B cell (primary cell): ENCODE measurements around the gene C1QTNF7. TPM values are rescaled to one million over a fixed set of nuclear protein-coding genes. Genes with fewer than 3 reads are reported as not detected.

Experiments
- ATAC-seq: fragments of 200-7000 bp; cut with Tn5 transposase; one replicate; pipeline ENCODE4 v1.10.0; 2021; ENCODE audit warnings: low read depth, mild to moderate bottlenecking, moderate number of reproducible peaks, moderate library complexity
- CTCF ChIA-PET: fragments of 350-600 bp; sonication (Branson Sonifier 250); formaldehyde crosslinking; loops from one replicate; lab custom pipeline; 2021; ENCODE audit warnings: antibody characterized with exemption, inconsistent platforms; lab: Charles Lee
- POLR2A ChIA-PET: fragments of 350-600 bp; sonication (Branson Sonifier 250); formaldehyde crosslinking; loops from one replicate; lab custom pipeline; 2021; ENCODE audit warnings: antibody characterized with exemption; lab: Charles Lee
- DNase-seq: peaks from one replicate; pipeline ENCODE4 v3.0.0; 2013
- H2AFZ ChIP-seq: 2 replicates; pipeline ENCODE4 v1.6.1; 2012; ENCODE audit warnings: mild to moderate bottlenecking, low read depth, low read length; ENCODE audit not compliant: insufficient read depth, poor library complexity, severe bottlenecking
- H3K27ac ChIP-seq, 2 donors: 1 replicate in 1 of 2; 2 replicates in 1 of 2; pipeline ENCODE4 v1.5.1; 2012 to 2013; ENCODE audit warnings: low read length in 2 of 2, mild to moderate bottlenecking in 2 of 2, moderate library complexity in 1 of 2
- H3K27me3 ChIP-seq, 4 experiments: fragments of 200-600 bp in 1 of 4; sonication (generic) in 1 of 4; replicated peaks in 1 of 4; 1 replicate in 2 of 4; 2 replicates in 2 of 4; pipeline versions ENCODE4 v1.6.1 to v1.7.0; 2013 to 2016; ENCODE audit warnings: low read length in 3 of 4, mild to moderate bottlenecking in 2 of 4, mixed read lengths in 1 of 4, moderate library complexity in 1 of 4; ENCODE audit not compliant: insufficient read depth in 4 of 4, control insufficient read depth in 3 of 4; ENCODE audit errors: control extremely low read depth in 1 of 4
- H3K36me3 ChIP-seq, 2 experiments: replicated peaks in 1 of 2; 1 replicate in 1 of 2; 2 replicates in 1 of 2; pipeline versions ENCODE4 v1.6.1 to v1.7.1; 2013; ENCODE audit warnings: low read length in 1 of 2; ENCODE audit not compliant: insufficient read depth in 2 of 2, control insufficient read depth in 1 of 2; ENCODE audit errors: control extremely low read depth in 1 of 2, extremely low read depth in 1 of 2
- H3K4me1 ChIP-seq, 2 donors: fragments of 200-600 bp in 1 of 2; sonication (generic) in 1 of 2; 1 replicate in 1 of 2; 2 replicates in 1 of 2; pipeline versions ENCODE4 v1.5.1 to v1.6.1; 2013 to 2017; ENCODE audit warnings: low read length in 2 of 2; ENCODE audit not compliant: control insufficient read depth in 2 of 2, insufficient read depth in 2 of 2
- H3K4me2 ChIP-seq: replicated peaks from 2 replicates; pipeline ENCODE3; 2012; ENCODE audit warnings: mild to moderate bottlenecking, low read depth, low read length; ENCODE audit not compliant: poor library complexity, severe bottlenecking
- H3K4me3 ChIP-seq, 5 experiments: fragments of 200-600 bp in 1 of 5; sonication (generic) in 1 of 5; 1 replicate in 3 of 5; 2 replicates in 2 of 5; pipeline versions ENCODE4 v1.5.1 to v1.7.0; 2011 to 2016; ENCODE audit warnings: low read length in 4 of 5, mild to moderate bottlenecking in 4 of 5, low read depth in 2 of 5, control low read depth in 1 of 5, moderate library complexity in 1 of 5; ENCODE audit not compliant: insufficient read depth in 1 of 5; ENCODE audit errors: control extremely low read depth in 1 of 5, extremely low read depth in 1 of 5
- H3K79me2 ChIP-seq: fragments of 200-600 bp; sonication (generic); one replicate; pipeline ENCODE4 v1.6.0; 2016; ENCODE audit warnings: low read length; ENCODE audit not compliant: control insufficient read depth, insufficient read depth
- H3K9ac ChIP-seq: fragments of 200-600 bp; sonication (generic); 2 replicates; pipeline ENCODE4 v1.6.1; 2017; ENCODE audit warnings: mild to moderate bottlenecking, low read length, moderate library complexity
- H3K9me3 ChIP-seq, 3 donors: one replicate each; pipeline versions ENCODE4 v1.6.1 to v1.7.1; 2013; ENCODE audit warnings: low read length in 2 of 3; ENCODE audit not compliant: control insufficient read depth in 2 of 3, insufficient read depth in 1 of 3; ENCODE audit errors: control extremely low read depth in 1 of 3
- H4K20me1 ChIP-seq: 2 replicates; pipeline ENCODE4 v1.6.0; 2012; ENCODE audit warnings: mild to moderate bottlenecking, low read length; ENCODE audit not compliant: insufficient read depth, control insufficient read depth, poor library complexity, severe bottlenecking
- H3K27ac Mint-ChIP-seq: one replicate; pipeline ENCODE4 v1.8.0; 2021; ENCODE audit warnings: mixed read lengths
- H3K27me3 Mint-ChIP-seq: one replicate; pipeline ENCODE4 v1.8.0; 2021; ENCODE audit warnings: mixed read lengths
- H3K4me1 Mint-ChIP-seq: one replicate; pipeline ENCODE4 v1.8.0; 2021; ENCODE audit warnings: mixed read lengths
- H3K4me3 Mint-ChIP-seq: one replicate; pipeline ENCODE4 v1.8.0; 2021; ENCODE audit warnings: mixed read lengths
- H3K9me3 Mint-ChIP-seq: one replicate; pipeline ENCODE4 v1.8.0; 2022; ENCODE audit warnings: mixed read lengths; ENCODE audit not compliant: insufficient read depth
- CTCF ChIP-seq: fragments of 200-600 bp; IDR thresholded peaks from one replicate; pipeline ENCODE4 v1.8.0; 2022; ENCODE audit warnings: antibody characterized with exemption, mild to moderate bottlenecking
- EZH2 ChIP-seq: IDR thresholded peaks from 2 replicates; pipeline ENCODE4 v1.6.1; 2012; ENCODE audit warnings: borderline replicate concordance, low read depth, mild to moderate bottlenecking, moderate library complexity, low read length; ENCODE audit not compliant: insufficient read depth, poor library complexity, severe bottlenecking
- WGBS: methylation state at CpG from one replicate; pipeline ENCODE4 v1.1.5; 2013; ENCODE audit warnings: missing lambda C conversion rate; ENCODE audit not compliant: insufficient coverage; 5-methylcytosine and 5-hydroxymethylcytosine counted together
- intact Hi-C: fragments of 100-400 bp; cut with micrococcal nuclease; formaldehyde crosslinking; loops from one replicate; pipeline ENCODE4 v1.10.0; 2022
- polyA plus RNA-seq: library from polyadenylated mRNA; depleted of rRNA; stranded (reverse); fragments of >200 nt; gene quantifications from 2 replicates; pipeline ENCODE4 v1.2.3, GENCODE V29; 2012
- total RNA-seq, 2 donors: library from RNA; stranded (reverse); fragments of 120-200 nt in 1 of 2; gene quantifications; 1 replicate in 1 of 2; 2 replicates in 1 of 2; pipeline versions ENCODE4 v1.2.3 to v1.2.4, GENCODE V29; 2013 to 2022

Gene C1QTNF7
- total and polyA plus RNA-seq, 2 donors (not counting 1 experiment from before 2014, with no cell fraction given), result not detected

DNA sequence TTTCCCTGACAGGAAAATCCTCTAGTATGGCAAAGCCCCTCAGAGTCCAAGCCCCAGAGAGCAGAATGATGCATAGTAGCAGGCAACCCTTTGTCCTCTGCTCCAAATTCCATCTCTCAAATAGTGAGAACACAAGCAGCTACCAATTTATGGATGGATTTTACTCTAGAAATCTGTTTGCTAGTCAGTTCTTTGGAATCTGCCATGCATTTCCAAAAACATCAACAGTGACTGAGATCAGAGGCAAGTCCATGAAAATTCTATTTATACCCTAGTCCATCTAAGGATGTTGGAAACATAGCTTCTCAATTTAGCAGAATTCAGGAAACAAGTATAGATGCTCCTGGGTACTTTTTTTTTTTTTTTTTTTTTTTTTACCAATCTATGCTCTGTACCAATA, 31.9 kb downstream of the C1QTNF7 start:
- H3K9ac ChIP-seq, result no peak overlapping the region
- CTCF ChIA-PET, result interaction anchor here (0.6 to 5.0 kb wide), 6 partner anchors 10 to 1805 kb away, joined by 3 to 78 read pairs (median 4); partner anchors contain the start of gene CC2D2A
- no peak overlapping the region for H3K4me2 ChIP-seq
- no peak overlapping the region for H3K4me3 Mint-ChIP-seq
- no peaks in the 10 kb centered on the region for H3K9me3 Mint-ChIP-seq
- ATAC-seq (no peak), DNase-seq (no peak)
- peaks cover 13% of the 10 kb centered on the region for H3K27me3 Mint-ChIP-seq
- TF ChIP-seq EZH2 (no peak), CTCF (no peak)
- H3K4me1 ChIP-seq, result peaks cover 14 to 16% of the 10 kb centered on the region in 2 donors
- no peaks in the 10 kb centered on the region for H4K20me1 ChIP-seq
- POLR2A ChIA-PET, result no interaction called here
- no peak overlapping the region for H3K27ac Mint-ChIP-seq
- intact Hi-C loops, result loop anchor here (5.0 kb wide), 2 partner anchors 47 to 193 kb away; no protein-coding TSS in a partner anchor
- H3K4me3 ChIP-seq, result no peak overlapping the region
- H3K4me1 Mint-ChIP-seq, result peaks cover 19% of the 10 kb centered on the region
- no peaks in the 10 kb centered on the region for H3K79me2 ChIP-seq
- H3K36me3 ChIP-seq, result no peaks in the 10 kb centered on the region
- H3K27me3 ChIP-seq, result no peaks in the 10 kb centered on the region
- no peak overlapping the region for H2AFZ ChIP-seq
- H3K27ac ChIP-seq, result no peak overlapping the region
- no peaks in the 10 kb centered on the region for H3K9me3 ChIP-seq

DNA sequence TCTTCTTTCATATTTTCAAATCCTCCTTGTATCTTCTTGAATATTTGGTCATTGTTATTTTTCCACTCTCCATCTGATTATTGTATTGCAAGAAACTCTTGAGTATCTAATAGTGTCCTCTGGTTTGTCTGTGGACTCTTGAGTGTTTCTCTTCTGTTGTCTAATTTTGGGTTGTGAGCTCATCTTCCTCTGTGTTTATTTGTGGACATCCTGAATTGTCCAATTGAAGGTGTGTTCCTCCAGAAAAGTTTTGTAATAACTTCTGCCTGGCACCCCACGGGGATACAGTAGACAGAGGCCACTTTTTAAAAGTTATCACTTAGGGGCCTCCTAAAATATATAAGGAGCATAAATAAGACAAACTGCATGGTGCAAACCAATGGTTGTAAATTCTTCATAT, 38.8 kb downstream of the C1QTNF7 start:
- TF ChIP-seq EZH2 (no peak), CTCF (no peak)
- Histone ChIP-seq H3K4me1 (peaks cover 10 to 11% of the 10 kb centered on the region in 2 donors), H3K4me3 (no peak overlapping the region), H3K4me2 (no peak overlapping the region), H3K36me3 (no peaks in the 10 kb centered on the region), H3K9me3 (no peaks in the 10 kb centered on the region), H4K20me1 (no peaks in the 10 kb centered on the region), H2AFZ (no peak overlapping the region), H3K9ac (no peak overlapping the region), H3K79me2 (no peaks in the 10 kb centered on the region), H3K27ac (no peak overlapping the region), H3K27me3 (peaks cover 0 to 9% (median 2%) of the 10 kb centered on the region in 4 experiments)
- H3K4me1 Mint-ChIP-seq, result peaks cover 9% of the 10 kb centered on the region
- intact Hi-C loops, result no loop called here
- ATAC-seq (no peak), DNase-seq (no peak)
- no peak overlapping the region for H3K27ac Mint-ChIP-seq
- H3K4me3 Mint-ChIP-seq, result no peak overlapping the region
- CTCF ChIA-PET, result interaction anchor here (3.0 kb wide), 1 partner anchor 9 kb away, joined by 9 read pairs; no protein-coding TSS in a partner anchor
- peaks cover 30% of the 10 kb centered on the region for H3K27me3 Mint-ChIP-seq
- POLR2A ChIA-PET, result no interaction called here
- H3K9me3 Mint-ChIP-seq, result no peaks in the 10 kb centered on the region
- no CpG with 5 or more reads among the region's 1 CpG for WGBS
